ENCODE measurements around the gene TRIM72. TPM values are rescaled to one million over a fixed set of nuclear protein-coding genes. Genes with fewer than 3 reads are reported as not detected.

TRIM72 gene
- total and polyA plus RNA-seq, 9 of the 15 experiments (the other 6 are each of a cell fraction or from before 2014, with no cell fraction given) = under 0.01 TPM; not detected in 8

DNA sequence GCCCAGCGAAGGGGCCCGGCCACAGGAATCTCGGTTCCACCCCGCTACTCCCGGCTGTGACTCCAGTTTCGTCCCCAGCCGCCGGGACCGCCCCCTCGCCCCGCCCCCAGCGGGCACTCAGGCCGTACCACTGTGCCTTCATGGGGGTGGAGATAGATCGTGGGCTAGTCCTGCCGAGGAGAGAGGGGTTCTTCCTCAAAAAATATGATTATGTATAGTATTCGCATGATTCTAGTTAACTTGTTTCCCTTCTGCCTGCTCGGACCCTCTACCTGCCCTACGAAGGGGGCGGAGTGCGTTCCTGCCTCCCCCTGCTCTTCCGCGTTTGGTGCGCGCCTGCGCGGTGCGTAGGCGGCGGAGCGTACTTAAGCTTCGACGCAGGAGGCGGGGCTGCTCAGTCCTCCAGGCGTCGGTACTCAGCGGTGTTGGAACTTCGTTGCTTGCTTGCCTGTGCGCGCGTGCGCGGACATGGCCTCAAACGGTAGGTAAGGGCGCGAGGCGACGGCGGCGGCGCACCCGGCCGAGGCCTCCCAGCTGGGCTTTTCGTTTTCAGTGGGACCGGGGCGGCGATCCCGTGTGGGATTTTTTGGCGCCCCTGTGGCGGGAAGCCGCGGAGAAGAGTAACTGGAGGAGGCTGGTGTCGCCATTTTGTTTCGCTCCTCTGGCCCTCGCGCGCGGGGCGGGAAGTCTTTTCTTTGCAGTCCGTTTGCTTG lies 34.0 kb upstream of the TRIM72 start, which contains the start of gene FUS (continued):
- no peak for TF ChIP-seq ZNF140 (CRISPR knock-in tag; IDR thresholded peaks at IDR 0.05)
- TF ChIP-seq EHMT2 (IDR thresholded peaks at IDR 0.05) = no peak
- TF ChIP-seq TBL1XR1 (IDR thresholded peaks at IDR 0.05; ENCODE audit: low read length in 2 of 2) = peak in 1 of 2 experiments; percentile 91; a peak in 1 of 4 replicates
- TF ChIP-seq GTF2A2 (tag; IDR thresholded peaks at IDR 0.05) = peak; percentile 98
- TF ChIP-seq PHF21A (IDR thresholded peaks at IDR 0.05; ENCODE audit: borderline replicate concordance, low read depth) = no peak
- no peak for TF ChIP-seq RHOXF2B (CRISPR knock-in tag; conservative IDR thresholded peaks at IDR 0.05)
- no peak for TF ChIP-seq PTRF (tag; IDR thresholded peaks at IDR 0.05)
- TF ChIP-seq ILK (tag; IDR thresholded peaks at IDR 0.05; ENCODE audit: borderline replicate concordance, low read depth) = no peak
- TF ChIP-seq NFE2 (IDR thresholded peaks at IDR 0.05; ENCODE audit: low read depth) = no peak
- no peak for TF ChIP-seq ZBTB8A (IDR thresholded peaks at IDR 0.05; ENCODE audit: partially characterized antibody)
- peak; percentile 51 for TF ChIP-seq ZEB2 (IDR thresholded peaks at IDR 0.05)
- no peak for TF ChIP-seq ZFP36 (IDR thresholded peaks at IDR 0.05; ENCODE audit: low read depth, low read length, partially characterized antibody)
- TF ChIP-seq SMAD1 (IDR thresholded peaks at IDR 0.05; ENCODE audit: low read depth, low read length, partially characterized antibody) = peak; percentile 98
- no peak for TF ChIP-seq RUNX1 (IDR thresholded peaks at IDR 0.05; ENCODE audit: low read depth)
- no peak for TF ChIP-seq SNIP1 (IDR thresholded peaks at IDR 0.05; ENCODE audit: low read depth)
- TF ChIP-seq CHD4 (IDR thresholded peaks at IDR 0.05; ENCODE audit: insufficient read depth, insufficient replicate concordance, low read depth, low read length, poor library complexity, severe bottlenecking) = no peak
- TF ChIP-seq PML (IDR thresholded peaks at IDR 0.05; ENCODE audit: low read length) = peak; percentile 99
- no peak for TF ChIP-seq ZNF76 (CRISPR knock-in tag; IDR thresholded peaks at IDR 0.05; ENCODE audit: borderline replicate concordance)
- TF ChIP-seq, protein P1, sequence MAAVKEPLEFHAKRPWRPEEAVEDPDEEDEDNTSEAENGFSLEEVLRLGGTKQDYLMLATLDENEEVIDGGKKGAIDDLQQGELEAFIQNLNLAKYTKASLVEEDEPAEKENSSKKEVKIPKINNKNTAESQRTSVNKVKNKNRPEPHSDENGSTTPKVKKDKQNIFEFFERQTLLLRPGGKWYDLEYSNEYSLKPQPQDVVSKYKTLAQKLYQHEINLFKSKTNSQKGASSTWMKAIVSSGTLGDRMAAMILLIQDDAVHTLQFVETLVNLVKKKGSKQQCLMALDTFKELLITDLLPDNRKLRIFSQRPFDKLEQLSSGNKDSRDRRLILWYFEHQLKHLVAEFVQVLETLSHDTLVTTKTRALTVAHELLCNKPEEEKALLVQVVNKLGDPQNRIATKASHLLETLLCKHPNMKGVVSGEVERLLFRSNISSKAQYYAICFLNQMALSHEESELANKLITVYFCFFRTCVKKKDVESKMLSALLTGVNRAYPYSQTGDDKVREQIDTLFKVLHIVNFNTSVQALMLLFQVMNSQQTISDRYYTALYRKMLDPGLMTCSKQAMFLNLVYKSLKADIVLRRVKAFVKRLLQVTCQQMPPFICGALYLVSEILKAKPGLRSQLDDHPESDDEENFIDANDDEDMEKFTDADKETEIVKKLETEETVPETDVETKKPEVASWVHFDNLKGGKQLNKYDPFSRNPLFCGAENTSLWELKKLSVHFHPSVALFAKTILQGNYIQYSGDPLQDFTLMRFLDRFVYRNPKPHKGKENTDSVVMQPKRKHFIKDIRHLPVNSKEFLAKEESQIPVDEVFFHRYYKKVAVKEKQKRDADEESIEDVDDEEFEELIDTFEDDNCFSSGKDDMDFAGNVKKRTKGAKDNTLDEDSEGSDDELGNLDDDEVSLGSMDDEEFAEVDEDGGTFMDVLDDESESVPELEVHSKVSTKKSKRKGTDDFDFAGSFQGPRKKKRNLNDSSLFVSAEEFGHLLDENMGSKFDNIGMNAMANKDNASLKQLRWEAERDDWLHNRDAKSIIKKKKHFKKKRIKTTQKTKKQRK (IDR thresholded peaks at IDR 0.05; ENCODE audit: borderline replicate concordance, low read depth, low read length) = no peak
- peak; percentile 54; the same call in 1 of the 2 replicates for TF ChIP-seq NR2C2 (CRISPR knock-in tag; IDR thresholded peaks at IDR 0.05)
- peak; percentile 68; the same call in 1 of the 2 replicates for TF ChIP-seq NR2C2 (tag; IDR thresholded peaks at IDR 0.05)
- peak; percentile 83; the same call in 1 of the 2 replicates for TF ChIP-seq E2F4 (CRISPR knock-in tag; IDR thresholded peaks at IDR 0.05; ENCODE audit: low read depth)
- TF ChIP-seq, protein P2, sequence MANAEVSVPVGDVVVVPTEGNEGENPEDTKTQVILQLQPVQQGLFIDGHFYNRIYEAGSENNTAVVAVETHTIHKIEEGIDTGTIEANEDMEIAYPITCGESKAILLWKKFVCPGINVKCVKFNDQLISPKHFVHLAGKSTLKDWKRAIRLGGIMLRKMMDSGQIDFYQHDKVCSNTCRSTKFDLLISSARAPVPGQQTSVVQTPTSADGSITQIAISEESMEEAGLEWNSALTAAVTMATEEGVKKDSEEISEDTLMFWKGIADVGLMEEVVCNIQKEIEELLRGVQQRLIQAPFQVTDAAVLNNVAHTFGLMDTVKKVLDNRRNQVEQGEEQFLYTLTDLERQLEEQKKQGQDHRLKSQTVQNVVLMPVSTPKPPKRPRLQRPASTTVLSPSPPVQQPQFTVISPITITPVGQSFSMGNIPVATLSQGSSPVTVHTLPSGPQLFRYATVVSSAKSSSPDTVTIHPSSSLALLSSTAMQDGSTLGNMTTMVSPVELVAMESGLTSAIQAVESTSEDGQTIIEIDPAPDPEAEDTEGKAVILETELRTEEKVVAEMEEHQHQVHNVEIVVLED (CRISPR knock-in tag; IDR thresholded peaks at IDR 0.05) = peak; percentile 81
- no peak for TF ChIP-seq SRSF9 (IDR thresholded peaks at IDR 0.05; ENCODE audit: borderline replicate concordance, low read depth, low read length)

Data from K562 (cell line).